GM21528 (cell line): Measurements from ENCODE around the gene THAP11.

Experiments
- ATAC-seq: cut with Tn5 transposase; IDR thresholded peaks from one replicate; pipeline ENCODE4 v1.9.1; 2021; ENCODE audit warnings: mild to moderate bottlenecking, moderate library complexity; ENCODE audit not compliant: unreplicated experiment, low FRiP score

Gene THAP11

DNA sequence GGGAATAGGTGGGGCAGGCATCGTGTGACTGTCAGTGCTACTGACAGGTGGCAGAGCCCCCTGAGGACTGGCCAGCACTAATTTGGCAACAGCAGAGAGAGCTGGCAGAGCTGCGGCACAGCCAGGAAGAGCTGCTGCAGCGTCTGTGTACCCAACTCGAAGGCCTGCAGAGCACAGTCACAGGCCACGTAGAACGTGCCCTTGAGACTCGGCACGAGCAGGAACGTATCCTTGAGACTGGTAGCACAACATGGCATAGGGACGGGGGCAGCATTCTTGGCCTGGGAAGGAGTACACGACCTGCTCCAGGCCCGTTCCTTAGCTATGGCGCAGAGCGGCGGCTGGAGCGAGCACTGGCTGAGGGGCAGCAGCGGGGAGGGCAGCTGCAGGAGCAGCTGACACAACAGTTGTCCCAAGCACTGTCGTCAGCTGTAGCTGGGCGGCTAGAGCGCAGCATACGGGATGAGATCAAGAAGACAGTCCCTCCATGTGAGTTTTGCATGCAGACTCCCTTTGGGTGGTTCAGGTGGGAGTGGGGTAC, 39.6 kb downstream of the THAP11 start:
- no peak for ATAC-seq

DNA sequence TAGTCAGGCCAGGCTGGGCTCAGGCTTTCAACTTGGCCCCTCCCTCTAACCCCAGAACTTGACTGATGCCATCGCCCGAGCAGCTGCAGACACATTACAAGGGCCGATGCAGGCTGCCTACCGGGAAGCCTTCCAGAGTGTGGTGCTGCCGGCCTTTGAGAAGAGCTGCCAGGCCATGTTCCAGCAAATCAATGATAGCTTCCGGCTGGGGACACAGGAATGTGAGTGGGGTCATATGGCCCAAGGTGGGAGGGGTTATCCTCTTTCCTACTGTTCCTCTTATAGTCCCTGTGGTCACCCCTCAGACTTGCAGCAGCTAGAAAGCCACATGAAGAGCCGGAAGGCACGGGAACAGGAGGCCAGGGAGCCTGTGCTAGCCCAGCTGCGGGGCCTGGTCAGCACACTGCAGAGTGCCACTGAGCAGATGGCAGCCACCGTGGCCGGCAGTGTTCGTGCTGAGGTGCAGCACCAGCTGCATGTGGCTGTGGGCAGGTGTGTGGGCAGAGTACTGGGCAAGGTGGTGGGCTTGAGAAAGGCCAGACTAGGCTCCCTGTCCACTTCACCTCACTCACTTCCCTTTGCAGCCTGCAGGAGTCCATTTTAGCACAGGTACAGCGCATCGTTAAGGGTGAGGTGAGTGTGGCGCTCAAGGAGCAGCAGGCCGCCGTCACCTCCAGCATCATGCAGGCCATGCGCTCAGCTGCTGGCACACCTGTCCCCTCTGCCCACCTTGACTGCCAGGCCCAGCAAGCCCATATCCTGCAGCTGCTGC, 40.4 kb downstream of the THAP11 start:
- no peak for ATAC-seq

DNA sequence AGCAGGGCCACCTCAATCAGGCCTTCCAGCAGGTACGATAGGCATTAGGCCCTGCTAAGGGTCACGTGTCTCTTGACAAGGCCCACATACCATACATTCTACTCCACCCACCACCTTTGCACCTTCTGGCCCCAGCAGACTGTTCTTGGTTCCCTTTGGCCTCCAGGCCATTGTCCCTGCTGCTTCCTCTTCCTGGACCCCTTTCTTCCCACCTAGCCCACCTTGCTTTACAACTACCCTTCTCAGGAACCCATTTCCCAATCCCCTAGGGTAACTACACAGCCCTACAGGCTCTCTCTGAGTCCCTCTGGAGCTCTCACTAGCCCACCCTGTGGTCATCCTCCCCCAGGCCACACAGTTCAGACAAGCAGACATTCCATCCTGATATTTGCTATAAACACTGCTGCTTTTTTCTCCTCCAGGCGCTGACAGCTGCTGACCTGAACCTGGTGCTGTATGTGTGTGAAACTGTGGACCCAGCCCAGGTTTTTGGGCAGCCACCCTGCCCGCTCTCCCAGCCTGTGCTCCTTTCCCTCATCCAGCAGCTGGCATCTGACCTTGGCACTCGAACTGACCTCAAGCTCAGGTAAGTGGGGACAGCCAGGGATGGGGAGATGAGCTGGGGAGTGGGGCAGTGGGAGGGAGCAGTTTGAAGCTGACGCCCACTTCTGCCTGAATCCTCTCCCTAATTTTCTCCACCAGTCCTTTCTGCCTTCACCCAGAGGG, 41.2 kb downstream of the THAP11 start:
- ATAC-seq: no peak

DNA sequence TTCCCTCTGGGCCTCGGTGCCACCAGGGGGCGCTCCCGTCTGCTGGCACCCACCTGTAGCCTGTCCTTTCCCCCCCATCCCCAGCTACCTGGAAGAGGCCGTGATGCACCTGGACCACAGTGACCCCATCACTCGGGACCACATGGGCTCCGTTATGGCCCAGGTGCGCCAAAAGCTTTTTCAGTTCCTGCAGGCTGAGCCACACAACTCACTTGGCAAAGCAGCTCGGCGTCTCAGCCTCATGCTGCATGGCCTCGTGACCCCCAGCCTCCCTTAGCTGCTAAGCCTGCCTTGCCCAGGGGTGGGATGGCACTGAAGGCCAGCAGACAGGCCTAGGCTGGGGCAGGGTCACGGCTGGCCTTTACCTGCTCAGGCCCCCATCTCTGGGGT, 41.7 kb downstream of the THAP11 start:
- no peak for ATAC-seq

DNA sequence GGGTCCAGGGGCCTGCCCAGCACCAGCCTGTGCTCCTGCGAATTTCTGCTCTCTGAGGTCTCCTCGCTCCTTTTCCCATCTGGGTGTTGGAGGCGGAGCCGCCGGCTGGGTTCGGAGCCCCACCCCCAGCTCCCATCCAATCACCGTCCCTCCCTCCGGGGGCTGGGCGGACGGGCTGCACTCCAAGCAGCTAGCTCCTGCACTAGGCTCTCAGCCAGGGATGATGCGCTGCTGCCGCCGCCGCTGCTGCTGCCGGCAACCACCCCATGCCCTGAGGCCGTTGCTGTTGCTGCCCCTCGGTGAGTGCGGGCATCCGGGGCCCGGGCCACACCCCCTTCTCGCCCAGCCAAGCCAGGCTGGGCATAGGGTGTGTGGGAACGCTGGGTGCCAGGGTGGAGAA, 42.6 kb downstream of the THAP11 start, which contains the start of gene NRN1L:
NRN1L (plus strand) TSS at position 202 of the 400 bp plus-strand sequence; CDS start at position 221, 19 bp downstream.
- no peak for ATAC-seq

DNA sequence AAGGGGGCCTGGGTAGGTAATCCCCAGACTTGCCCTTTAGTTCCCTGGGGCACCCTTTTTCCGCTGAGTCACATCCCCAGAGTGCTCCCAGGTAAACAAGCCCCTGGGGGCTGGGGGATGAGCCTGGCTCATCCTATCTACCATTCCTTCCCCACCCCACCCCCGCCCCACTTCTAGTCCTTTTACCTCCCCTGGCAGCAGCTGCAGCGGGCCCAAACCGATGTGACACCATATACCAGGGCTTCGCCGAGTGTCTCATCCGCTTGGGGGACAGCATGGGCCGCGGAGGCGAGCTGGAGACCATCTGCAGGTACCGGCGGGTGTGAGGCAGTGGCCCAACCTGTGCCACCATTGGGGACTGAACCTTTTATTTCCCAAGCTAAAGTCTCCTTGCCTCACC, 43.4 kb downstream of the THAP11 start:
- ATAC-seq: no peak

DNA sequence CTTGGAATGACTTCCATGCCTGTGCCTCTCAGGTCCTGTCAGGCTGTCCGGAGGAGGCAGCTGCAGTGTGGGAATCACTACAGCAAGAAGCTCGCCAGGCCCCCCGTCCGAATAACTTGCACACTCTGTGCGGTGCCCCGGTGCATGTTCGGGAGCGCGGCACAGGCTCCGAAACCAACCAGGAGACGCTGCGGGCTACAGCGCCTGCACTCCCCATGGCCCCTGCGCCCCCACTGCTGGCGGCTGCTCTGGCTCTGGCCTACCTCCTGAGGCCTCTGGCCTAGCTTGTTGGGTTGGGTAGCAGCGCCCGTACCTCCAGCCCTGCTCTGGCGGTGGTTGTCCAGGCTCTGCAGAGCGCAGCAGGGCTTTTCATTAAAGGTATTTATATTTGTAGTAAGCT, 43.9 kb downstream of the THAP11 start:
- no peak for ATAC-seq

DNA sequence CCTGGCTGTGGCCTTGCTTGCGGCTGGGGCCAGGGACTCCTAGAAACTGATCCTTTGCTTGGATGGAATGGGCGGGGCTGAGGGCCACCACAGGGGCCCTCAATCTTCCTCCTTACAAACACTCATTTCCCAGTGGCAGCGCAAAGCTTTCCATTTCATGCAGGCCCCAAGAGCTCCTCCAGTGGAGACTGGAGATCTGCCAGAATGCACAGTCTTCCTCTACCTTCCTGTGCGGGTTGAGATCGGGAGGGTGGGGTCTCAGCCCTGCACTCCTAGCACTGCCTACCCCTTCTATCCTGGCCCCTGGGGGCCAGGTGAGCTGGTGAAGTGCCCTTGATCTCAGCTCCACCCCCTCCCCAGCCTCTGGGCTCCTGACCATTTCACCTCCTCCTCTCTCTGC, 44.3 kb downstream of the THAP11 start:
- ATAC-seq: no peak

DNA sequence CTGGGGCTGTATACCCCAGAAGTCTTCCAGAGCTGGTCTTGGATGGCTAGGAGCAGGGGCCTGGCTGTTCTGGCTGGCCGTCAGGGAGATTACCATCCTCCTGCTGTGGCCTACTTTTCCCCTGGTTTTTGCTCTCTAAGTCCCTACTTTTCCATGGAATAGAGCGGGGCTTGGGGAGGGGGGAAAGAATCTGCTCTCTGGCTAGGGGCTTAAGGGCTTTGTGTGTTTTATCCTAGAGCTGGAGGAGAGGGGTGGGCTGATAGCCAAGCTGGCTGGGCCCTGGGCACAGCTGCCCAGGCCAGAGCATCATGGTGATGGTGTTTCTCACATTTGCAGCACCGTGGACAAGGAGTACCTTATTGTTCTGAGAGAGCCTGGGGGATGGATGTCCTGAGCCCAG, 46.2 kb downstream of the THAP11 start:
- no peak for ATAC-seq

DNA sequence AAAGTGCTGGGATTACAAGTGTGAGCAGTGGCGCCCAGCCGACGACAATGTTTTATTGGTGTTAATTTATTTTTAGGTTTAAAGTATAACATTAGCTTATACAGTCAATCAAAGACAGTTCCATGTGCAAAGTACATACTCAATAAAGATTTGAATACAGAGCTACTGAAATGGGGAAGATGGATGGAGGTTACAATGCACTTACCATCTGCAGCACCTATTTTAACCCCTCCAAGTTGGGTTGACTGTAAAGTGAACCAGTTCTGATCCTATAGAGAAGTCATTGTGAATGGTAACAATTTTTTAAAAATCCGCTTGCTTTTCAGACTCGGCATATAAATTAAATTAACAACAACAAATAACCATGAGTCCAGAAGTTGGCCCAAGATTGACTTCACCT, 50.3 kb downstream of the THAP11 start:
- ATAC-seq: no peak

DNA sequence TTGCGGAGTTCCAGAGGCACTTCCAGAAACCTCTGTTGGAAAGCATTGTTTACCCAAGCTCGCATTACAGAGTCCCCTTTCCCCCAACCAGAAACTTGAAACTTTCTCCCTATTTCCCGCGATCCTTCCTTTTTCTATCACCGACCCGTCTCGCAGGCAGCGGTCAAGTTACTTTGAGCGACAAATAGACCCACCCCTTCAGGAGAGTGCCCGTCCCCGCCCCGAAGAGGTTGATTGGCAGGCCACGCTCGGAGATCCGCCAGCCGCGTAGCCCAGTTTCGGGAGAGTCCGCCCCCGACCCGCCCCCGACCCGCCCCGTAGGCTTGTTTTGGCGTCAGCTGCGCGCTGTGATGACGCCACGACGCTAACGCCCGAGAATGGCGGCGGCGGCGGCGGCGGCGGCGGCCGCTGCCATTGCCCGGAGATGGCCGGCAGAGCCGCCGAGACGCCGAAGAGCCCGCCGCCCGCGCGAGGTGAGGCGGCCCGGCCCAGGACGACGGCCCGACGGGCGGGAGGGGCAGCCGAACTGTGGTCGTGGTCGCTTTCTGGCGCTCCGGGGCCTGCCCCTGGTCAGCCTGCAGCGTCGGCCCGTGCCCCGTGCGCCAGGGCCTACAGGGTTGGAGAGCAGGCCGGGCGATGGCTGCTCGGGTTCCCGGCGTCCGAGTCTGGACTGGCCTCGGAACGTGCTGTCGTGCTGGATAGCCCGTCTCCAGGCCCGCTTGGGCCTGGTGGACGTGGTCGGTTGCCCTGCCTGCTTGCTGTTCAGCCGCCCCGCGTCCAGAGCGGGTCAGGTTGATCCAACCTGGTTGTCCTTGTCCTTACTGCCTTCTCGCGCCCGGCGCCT, 51.0 kb downstream of the THAP11 start, which contains the start of gene PSKH1:
PSKH1 (plus strand) TSS at position 356 of the 844 bp plus-strand sequence. CDS start 15,496 bp downstream, outside the sequence.
- peak; percentile 84 for ATAC-seq
